HTERT RPE-1 (cell line): ENCODE results near the gene SGMS1.
"Not testable (repeated sequence)": the region's sequence is repeated elsewhere in the genome, so short reads cannot be mapped to it uniquely, and the experiment has no call there.

Experiments used
- in situ Hi-C: fragments of 300-500 bp; cut with MboI; formaldehyde crosslinking; loops from 4 replicates; pipeline ENCODE4 v1.14.3; 2020; ENCODE audit warnings: low sequenced_read_pairs

The SGMS1 gene

GRCh38 chr10:50623663-50624412 is at the start of gene SGMS1:
Gene SGMS1 (minus strand): TSS chr10:50623956. CDS start chr10:50344114, 279,842 bp downstream.
- in situ Hi-C loops = no loop called here

DNA sequence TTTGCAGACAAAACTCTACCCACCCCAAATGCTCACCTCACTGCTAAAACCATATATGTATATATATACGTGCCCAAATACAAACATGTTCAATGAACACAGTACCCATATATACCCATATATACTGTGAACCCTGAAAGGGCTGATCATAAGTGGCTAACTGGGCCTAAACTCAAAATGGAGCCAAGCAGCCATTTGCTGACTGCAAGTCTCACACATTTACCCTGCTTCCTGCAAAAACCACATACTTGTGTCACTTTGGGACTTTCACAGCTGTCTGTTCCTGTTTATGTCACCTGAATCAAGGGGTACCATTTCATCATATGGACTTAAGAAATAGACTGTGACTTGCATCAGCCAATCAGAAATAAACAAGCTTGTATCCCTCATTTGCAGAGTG is 48.4 kb upstream of the SGMS1 start:
- in situ Hi-C loops = not testable (repeated sequence)

- in situ Hi-C loops = not testable (repeated sequence)
These were observed 47.9 kb upstream of the SGMS1 start for GRCh38 chr10:50671645-50672044.

GRCh38 chr10:50669957-50670356 is 46.2 kb upstream of the SGMS1 start:
- in situ Hi-C loops = not testable (repeated sequence)

DNA sequence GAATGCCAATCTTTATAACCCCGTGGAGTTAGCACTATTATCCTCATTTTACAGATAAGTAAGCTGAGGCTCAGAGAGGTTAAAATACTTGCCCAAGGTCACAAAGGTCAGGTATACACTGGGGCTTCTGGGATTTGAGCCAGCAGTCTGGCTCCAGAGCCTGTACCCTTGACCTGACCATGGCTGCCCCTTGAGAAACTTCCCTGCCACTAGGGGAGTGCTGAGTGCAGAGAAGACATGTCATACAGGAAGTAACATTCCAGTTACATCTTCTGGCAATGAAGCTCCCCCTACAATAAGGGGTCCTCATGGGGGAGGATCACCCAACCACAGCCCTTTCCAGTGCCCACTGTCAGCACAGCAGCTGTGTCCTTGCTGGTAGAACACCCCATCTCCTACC is 43.6 kb upstream of the SGMS1 start:
- in situ Hi-C loops = not testable (repeated sequence)

- in situ Hi-C loops = not testable (repeated sequence)
These were observed 38.7 kb upstream of the SGMS1 start for GRCh38 chr10:50662420-50662819.

- in situ Hi-C loops = not testable (repeated sequence)
These were observed 37.8 kb upstream of the SGMS1 start for GRCh38 chr10:50661563-50661962.

GRCh38 chr10:50659865-50660730 is 36.3 kb upstream of the SGMS1 start:
- in situ Hi-C loops = not testable (repeated sequence)

DNA sequence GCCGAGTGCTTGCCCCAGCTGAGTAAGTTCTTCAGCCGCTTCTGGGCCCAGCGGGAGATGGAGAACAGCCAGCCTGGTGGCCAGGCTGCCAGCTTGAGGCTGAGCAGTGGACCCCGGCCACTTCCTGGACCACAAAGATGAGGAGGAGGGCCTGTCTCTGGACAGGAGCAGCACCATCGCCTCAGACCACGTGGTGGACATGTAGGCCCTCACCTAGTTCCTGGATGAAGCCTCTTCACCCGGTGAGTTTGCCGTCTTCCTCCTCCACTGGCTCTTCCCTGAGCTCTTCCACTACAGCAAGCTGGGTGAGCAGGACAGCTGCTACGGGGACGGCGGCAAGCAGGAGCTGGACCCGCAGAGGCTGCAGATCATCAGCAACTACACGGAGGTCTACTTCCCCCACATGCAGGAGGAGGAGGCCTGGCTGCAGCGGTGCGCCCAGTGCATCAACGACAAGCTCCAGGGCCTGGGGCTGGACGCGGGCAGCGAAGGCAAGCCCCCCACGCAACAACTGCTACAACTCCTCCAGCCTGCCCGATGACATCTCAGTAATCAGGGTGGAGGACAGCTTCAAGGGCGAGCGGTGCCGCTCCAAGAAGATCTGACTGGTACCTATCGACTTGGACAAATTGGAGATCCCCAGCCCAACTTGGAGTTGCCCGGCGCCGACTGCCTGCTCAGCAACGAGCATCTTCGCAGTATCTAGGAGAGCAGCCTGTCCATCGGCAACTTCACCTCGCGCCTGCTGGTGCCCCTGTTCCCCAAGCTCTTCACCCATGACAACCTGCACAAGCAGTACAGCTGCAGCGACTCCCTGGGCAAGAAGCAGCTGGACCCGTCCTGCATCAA is 35.5 kb upstream of the SGMS1 start:
- in situ Hi-C loops = not testable (repeated sequence)

DNA sequence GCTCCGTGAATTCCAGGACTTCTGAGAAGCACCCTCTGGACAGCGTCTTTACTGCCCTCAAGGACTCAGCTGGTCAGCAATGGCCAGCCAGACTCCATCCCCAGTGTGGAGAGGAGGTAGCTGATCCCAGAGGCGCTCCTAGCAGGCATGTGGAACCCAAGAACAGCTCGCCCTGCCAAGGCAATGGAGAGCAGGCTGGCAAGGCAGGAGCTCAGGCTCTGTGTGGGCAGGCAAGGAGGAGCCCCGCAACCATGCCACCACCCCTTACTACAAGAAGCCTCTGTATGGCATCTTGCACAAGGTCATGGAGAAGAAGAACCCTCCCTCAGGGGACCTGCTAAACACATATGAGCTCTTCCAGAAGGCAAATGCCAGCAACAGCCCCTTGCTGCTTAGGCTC is 34.4 kb upstream of the SGMS1 start:
- in situ Hi-C loops = no loop called here

DNA sequence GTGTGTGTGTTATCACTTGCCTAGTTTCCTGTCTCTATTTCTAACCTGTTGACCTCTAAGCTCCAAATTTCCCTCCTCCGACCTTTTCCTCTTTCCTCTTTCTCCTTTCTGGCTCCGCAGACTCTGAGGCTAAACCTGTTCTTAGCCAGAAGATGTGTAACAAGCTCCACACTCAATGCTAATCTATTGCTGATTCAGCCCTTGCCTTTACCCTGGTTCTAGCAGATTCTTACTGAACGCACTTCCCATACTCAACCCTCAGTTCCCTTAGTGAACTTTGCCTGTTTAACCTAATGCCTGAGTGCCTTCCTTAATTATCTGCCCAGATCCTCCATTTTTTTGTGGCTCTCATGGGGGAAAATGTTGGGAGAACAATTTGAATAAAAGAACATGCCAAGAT is 30.0 kb upstream of the SGMS1 start:
- in situ Hi-C loops = no loop called here

- in situ Hi-C loops = no loop called here
These were observed 29.4 kb upstream of the SGMS1 start for GRCh38 chr10:50653142-50653541.

- in situ Hi-C loops = no loop called here
These were observed 28.1 kb upstream of the SGMS1 start for GRCh38 chr10:50651808-50652207.

GRCh38 chr10:50650481-50650880 is 26.7 kb upstream of the SGMS1 start:
- in situ Hi-C loops = no loop called here

- in situ Hi-C loops = no loop called here
These were observed 25.1 kb upstream of the SGMS1 start for GRCh38 chr10:50648935-50649227.

DNA sequence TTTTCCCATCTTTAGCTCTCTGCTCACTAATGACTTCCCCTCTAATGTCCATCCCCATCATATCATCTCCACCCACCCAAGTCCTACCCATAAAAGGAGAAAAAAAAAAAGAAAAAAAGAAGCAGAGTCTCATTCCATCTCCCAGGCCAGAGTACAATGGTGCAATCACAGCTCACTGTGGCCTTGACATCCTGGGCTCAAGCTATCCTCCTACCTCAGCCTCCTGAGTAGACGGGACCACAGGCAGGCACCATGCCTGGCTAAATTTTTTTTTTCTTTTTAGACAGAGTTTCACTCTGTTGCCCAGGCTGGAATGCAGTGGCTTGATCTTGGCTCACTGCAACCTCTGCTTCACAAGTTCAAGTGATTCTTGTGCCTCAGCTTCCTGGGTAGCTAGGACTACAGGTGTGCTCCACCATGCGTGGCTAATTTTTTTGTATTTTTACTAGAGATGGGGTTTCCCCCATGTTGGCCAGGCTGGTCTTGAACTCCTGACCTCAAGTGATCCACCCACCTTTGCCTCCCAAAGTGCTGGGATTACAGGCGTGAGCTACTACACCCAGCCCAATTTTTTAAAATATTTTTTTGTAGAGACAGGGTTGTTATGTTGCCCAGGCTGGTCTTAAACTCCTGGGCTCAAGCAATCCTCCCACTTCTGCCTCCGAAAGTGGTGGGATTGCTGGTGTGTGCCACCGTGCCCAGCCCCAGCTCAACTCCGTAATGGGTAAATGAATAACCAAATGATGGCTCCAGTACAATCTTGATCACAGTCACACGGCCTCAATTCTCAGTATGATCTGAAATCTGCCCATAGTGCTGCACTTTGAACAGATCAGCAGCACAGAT is 24.6 kb upstream of the SGMS1 start:
- in situ Hi-C loops = no loop called here

DNA sequence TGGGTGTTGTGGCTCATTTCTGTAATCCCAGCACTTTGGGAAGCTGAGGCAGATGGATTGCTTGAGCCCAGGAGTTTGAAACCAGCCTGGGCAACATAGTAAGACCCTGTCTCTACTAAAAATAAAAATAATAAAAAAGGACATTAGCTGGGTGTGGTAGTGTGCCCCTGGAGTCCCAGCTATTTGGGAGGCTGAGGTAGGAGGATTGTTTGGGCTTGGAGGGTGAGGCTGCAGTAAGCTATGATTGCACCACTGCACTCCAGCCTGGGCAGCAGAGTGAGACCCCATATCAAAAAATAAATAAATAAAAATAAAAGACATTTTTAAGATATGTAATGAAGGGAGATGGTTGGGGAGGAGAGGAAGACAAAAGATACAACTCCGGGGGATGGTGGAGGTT is 23.6 kb upstream of the SGMS1 start:
- in situ Hi-C loops = not testable (repeated sequence)

DNA sequence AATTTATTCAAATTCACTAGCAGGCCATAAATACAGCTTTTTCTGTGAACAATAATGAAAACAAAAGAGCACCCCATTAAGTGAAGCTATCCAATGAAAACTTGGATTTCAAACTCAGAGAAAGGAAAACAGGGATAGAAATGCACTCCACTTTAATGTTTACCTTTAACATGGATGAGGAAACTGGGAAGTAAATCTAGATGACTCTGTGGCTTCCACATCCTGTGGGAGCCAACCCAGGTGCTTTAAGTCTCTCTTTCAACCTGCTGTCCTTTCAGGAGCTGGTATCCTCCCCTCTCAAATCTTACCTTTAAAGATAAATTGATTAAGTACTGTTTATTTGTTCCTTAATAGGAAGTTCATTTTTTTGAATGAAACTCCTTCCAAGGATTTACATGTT is 21.5 kb upstream of the SGMS1 start:
- in situ Hi-C loops = no loop called here

GRCh38 chr10:50641626-50642025 is 17.9 kb upstream of the SGMS1 start:
- in situ Hi-C loops = no loop called here

DNA sequence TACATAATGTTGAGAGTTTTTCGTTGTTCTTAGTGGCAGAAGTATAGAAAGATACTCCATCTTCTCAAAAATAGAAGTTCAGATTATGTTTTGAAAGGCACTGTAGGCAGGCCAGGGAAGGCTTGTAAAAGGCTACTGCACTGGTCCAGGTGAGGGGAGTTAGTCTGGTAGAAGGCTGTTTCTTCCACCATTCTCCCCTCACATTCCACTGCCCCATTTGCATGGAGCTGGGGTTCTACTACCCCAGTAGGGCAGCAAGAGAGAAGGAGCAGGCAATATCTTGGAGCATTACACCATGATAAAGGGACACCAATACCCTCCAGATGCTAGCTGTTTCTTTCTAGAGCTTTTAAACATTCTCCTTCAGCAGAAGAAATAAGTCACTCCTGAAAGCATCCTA is 16.5 kb upstream of the SGMS1 start:
- in situ Hi-C loops = no loop called here
